HEK293 (cell line): ENCODE data around the gene FIBCD1.

ENCODE experiments used
- CTCF ChIA-PET: fragments of 350-600 bp; formaldehyde crosslinking; extraction: SDS; loops from one replicate; lab custom pipeline; 2021; ENCODE audit warnings: antibody characterized with exemption; lab: Yijun Ruan, JAX
- POLR2A ChIA-PET: fragments of 300-600 bp; formaldehyde crosslinking; extraction: SDS; loops from one replicate; lab custom pipeline; 2020; ENCODE audit warnings: antibody characterized with exemption, inconsistent platforms; lab: Yijun Ruan, JAX
- H3K27ac ChIP-seq: fragments of 200-500 bp; sonication (Bioruptor generic); 2 replicates; pipeline ENCODE4 v1.5.1; 2014; ENCODE audit warnings: low read depth, low read length, control low read depth, inconsistent platforms; ENCODE audit errors: extremely low read depth
- H3K36me3 ChIP-seq, 2 experiments: fragments of 200-500 bp in 1 of 2; sonication (Bioruptor generic) in 1 of 2; 1 replicate in 1 of 2; 2 replicates in 1 of 2; pipeline ENCODE4 v1.5.1; 2014 to 2017; ENCODE audit warnings: inconsistent platforms in 2 of 2, low read length in 2 of 2; ENCODE audit not compliant: control insufficient read depth in 2 of 2, insufficient read depth in 1 of 2
- H3K4me1 ChIP-seq: fragments of 200-500 bp; sonication (Bioruptor generic); 2 replicates; pipeline ENCODE4 v1.5.1; 2014; ENCODE audit warnings: mild to moderate bottlenecking, low read length, inconsistent platforms; ENCODE audit not compliant: control insufficient read depth, insufficient read depth
- H3K4me3 ChIP-seq: 2 replicates; pipeline ENCODE4 v1.5.1; 2011; ENCODE audit warnings: low read depth, mild to moderate bottlenecking, control low read depth, low read length, moderate library complexity
- H3K9me3 ChIP-seq: fragments of 200-500 bp; sonication (Bioruptor generic); 2 replicates; pipeline ENCODE4 v1.5.1; 2014; ENCODE audit warnings: low read depth, low read length, inconsistent platforms; ENCODE audit not compliant: control insufficient read depth, insufficient read depth
- ELK4 ChIP-seq: IDR thresholded peaks from 2 replicates; pipeline ENCODE4 v1.6.1; 2011; ENCODE audit warnings: mild to moderate bottlenecking, low read depth, low read length, borderline replicate concordance
- GLIS1 ChIP-seq: fragments of 450-650 bp; formaldehyde crosslinking; IDR thresholded peaks from 2 replicates; pipeline ENCODE4 v1.5.1; 2016; ENCODE audit warnings: missing biosample characterization, missing genetic modification characterization
- GLIS2 ChIP-seq: fragments of 450-650 bp; formaldehyde crosslinking; IDR thresholded peaks from 2 replicates; pipeline ENCODE4 v1.5.1; 2016; ENCODE audit warnings: missing biosample characterization, missing genetic modification characterization
- HIC1 ChIP-seq: fragments of 450-650 bp; formaldehyde crosslinking; IDR thresholded peaks from 2 replicates; pipeline ENCODE4 v1.5.1; 2016; ENCODE audit warnings: missing biosample characterization, missing genetic modification characterization
- KLF10 ChIP-seq: fragments of 450-650 bp; IDR thresholded peaks from 2 replicates; pipeline ENCODE4 v1.5.1; 2018; ENCODE audit warnings: missing biosample characterization, mild to moderate bottlenecking, missing genetic modification characterization
- OSR2 ChIP-seq: fragments of 450-650 bp; formaldehyde crosslinking; IDR thresholded peaks from 2 replicates; pipeline ENCODE4 v1.5.1; 2016; ENCODE audit warnings: missing biosample characterization, missing genetic modification characterization
- WT1 ChIP-seq: fragments of 450-650 bp; formaldehyde crosslinking; IDR thresholded peaks from 2 replicates; pipeline ENCODE4 v1.5.1; 2016; ENCODE audit warnings: missing biosample characterization, missing genetic modification characterization
- ZBTB20 ChIP-seq: fragments of 450-650 bp; formaldehyde crosslinking; IDR thresholded peaks from 2 replicates; pipeline ENCODE4 v1.5.1; 2016; ENCODE audit warnings: missing biosample characterization, missing genetic modification characterization
- ZBTB8A ChIP-seq: fragments of 450-650 bp; formaldehyde crosslinking; IDR thresholded peaks from 2 replicates; pipeline ENCODE4 v1.5.1; 2016; ENCODE audit warnings: missing biosample characterization, missing genetic modification characterization
- ZFP69B ChIP-seq: fragments of 450-650 bp; formaldehyde crosslinking; IDR thresholded peaks from 2 replicates; pipeline ENCODE4 v1.5.1; 2016; ENCODE audit warnings: missing biosample characterization, missing genetic modification characterization
- ZNF133 ChIP-seq: fragments of 450-650 bp; formaldehyde crosslinking; IDR thresholded peaks from 2 replicates; pipeline ENCODE4 v1.5.1; 2016; ENCODE audit warnings: missing biosample characterization, missing genetic modification characterization
- ZNF138 ChIP-seq: fragments of 450-650 bp; formaldehyde crosslinking; IDR thresholded peaks from 2 replicates; pipeline ENCODE4 v1.5.1; 2016; ENCODE audit warnings: missing biosample characterization, missing genetic modification characterization, borderline replicate concordance
- ZNF169 ChIP-seq: fragments of 450-650 bp; formaldehyde crosslinking; IDR thresholded peaks from 2 replicates; pipeline ENCODE4 v1.5.1; 2016; ENCODE audit warnings: missing biosample characterization, missing genetic modification characterization
- ZNF175 ChIP-seq: fragments of 450-650 bp; formaldehyde crosslinking; IDR thresholded peaks from 2 replicates; pipeline ENCODE4 v1.5.1; 2016; ENCODE audit warnings: missing biosample characterization, missing genetic modification characterization
- ZNF266 ChIP-seq: fragments of 450-650 bp; formaldehyde crosslinking; IDR thresholded peaks from 2 replicates; pipeline ENCODE4 v1.5.1; 2016; ENCODE audit warnings: missing biosample characterization, missing genetic modification characterization, low read depth
- ZNF350 ChIP-seq: fragments of 450-650 bp; formaldehyde crosslinking; IDR thresholded peaks from 2 replicates; pipeline ENCODE4 v1.5.0; 2017; ENCODE audit warnings: missing biosample characterization, mild to moderate bottlenecking, missing genetic modification characterization
- ZNF555 ChIP-seq: fragments of 450-650 bp; formaldehyde crosslinking; conservative IDR thresholded peaks from 2 replicates; pipeline ENCODE4 v1.5.1; 2017; ENCODE audit warnings: missing biosample characterization, mild to moderate bottlenecking, missing genetic modification characterization, inconsistent platforms
- ZNF629 ChIP-seq: fragments of 450-650 bp; formaldehyde crosslinking; IDR thresholded peaks from 2 replicates; pipeline ENCODE4 v1.5.1; 2017; ENCODE audit warnings: missing biosample characterization, missing genetic modification characterization
- ZNF645 ChIP-seq: fragments of 450-650 bp; formaldehyde crosslinking; IDR thresholded peaks from 2 replicates; pipeline ENCODE4; 2016; ENCODE audit warnings: missing biosample characterization, missing genetic modification characterization
- ZNF660 ChIP-seq: fragments of 450-650 bp; IDR thresholded peaks from 2 replicates; pipeline ENCODE4 v1.5.1; 2018; ENCODE audit warnings: missing biosample characterization, mild to moderate bottlenecking, missing genetic modification characterization
- ZNF747 ChIP-seq: fragments of 450-650 bp; formaldehyde crosslinking; IDR thresholded peaks from 2 replicates; pipeline ENCODE4 v1.5.1; 2016; ENCODE audit warnings: missing biosample characterization, missing genetic modification characterization
- ZNF768 ChIP-seq: fragments of 450-650 bp; formaldehyde crosslinking; IDR thresholded peaks from 2 replicates; pipeline ENCODE4 v1.5.1; 2018; ENCODE audit warnings: missing biosample characterization, mild to moderate bottlenecking, missing genetic modification characterization
- TF ChIP-seq, protein P1 (sequence below): fragments of 450-650 bp; formaldehyde crosslinking; IDR thresholded peaks from 2 replicates; pipeline ENCODE4 v1.5.1; 2016; ENCODE audit warnings: missing biosample characterization, missing genetic modification characterization

The FIBCD1 gene

GRCh38 chr9:130936285-130937117, 2.5 kb downstream of the FIBCD1 start (continued):
- TF ChIP-seq GLIS1 (tag by site-specific recombination) (peak; percentile 51), WT1 (tag by site-specific recombination) (no peak), ELK4 (no peak), ZNF629 (tag by site-specific recombination) (0 out of 2 replicates have a peak, but pooled peaks have one; percentile 10), ZNF169 (tag by site-specific recombination) (no peak), ZNF555 (tag by site-specific recombination) (no peak), ZNF660 (no peak), ZNF266 (tag by site-specific recombination) (no peak), ZFP69B (tag by site-specific recombination) (peak; percentile 16; the same call in 1 of the 2 replicates), ZNF350 (tag by site-specific recombination) (no peak), ZBTB20 (tag by site-specific recombination) (no peak)
- TF ChIP-seq, protein P1, sequence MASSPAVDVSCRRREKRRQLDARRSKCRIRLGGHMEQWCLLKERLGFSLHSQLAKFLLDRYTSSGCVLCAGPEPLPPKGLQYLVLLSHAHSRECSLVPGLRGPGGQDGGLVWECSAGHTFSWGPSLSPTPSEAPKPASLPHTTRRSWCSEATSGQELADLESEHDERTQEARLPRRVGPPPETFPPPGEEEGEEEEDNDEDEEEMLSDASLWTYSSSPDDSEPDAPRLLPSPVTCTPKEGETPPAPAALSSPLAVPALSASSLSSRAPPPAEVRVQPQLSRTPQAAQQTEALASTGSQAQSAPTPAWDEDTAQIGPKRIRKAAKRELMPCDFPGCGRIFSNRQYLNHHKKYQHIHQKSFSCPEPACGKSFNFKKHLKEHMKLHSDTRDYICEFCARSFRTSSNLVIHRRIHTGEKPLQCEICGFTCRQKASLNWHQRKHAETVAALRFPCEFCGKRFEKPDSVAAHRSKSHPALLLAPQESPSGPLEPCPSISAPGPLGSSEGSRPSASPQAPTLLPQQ = peak; percentile 26; the same call in 1 of the 2 replicates
- TF ChIP-seq, all 188 proteins: peak for 10

DNA sequence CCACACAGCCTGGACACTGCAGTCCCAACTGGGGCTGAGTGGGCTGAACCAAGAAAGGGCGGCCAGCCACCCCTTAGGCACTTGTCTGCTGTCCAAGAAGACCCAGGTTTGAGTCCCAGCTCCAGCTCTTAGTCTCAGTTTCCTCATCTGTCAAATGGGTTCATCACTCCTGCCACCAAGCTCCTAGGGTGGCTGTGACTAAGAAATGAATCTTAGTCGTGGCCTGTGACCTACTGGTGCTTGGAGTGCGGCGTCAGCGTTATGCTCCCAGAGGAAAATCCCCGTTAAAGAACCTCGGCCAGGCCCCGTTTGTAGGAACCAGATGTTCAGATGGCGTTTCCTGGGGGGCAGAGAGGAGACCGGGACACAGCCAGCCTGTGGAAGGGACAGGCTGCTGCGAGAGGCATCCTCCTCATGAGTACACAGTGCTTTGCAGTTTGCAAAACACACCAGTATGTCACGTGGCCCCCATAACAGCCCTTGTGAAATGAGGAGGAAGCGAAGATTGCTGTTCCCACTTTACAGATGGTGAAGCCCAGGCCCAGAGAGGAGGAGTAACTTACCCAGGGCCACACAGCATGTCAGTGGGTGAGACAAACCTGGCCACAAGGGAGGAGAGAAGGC, 3.3 kb downstream of the FIBCD1 start:
- CTCF ChIA-PET = interaction anchor here (1.1 to 2.9 kb wide), 8 partner anchors 8 to 234 kb away, joined by 3 to 25 read pairs (median 6); no protein-coding TSS in a partner anchor
- Histone ChIP-seq H3K27ac (no peak overlapping the region), H3K4me1 (no peaks in the 10 kb centered on the region), H3K36me3 (no peaks in the 10 kb centered on the region), H3K4me3 (no peak overlapping the region)
- POLR2A ChIA-PET = interaction anchor here (0.8 kb wide), 1 partner anchor 7 kb away, joined by 4 read pairs; no protein-coding TSS in a partner anchor
- TF ChIP-seq HIC1 (tag by site-specific recombination) (no peak), ZNF138 (no peak), ZNF133 (no peak), ZNF747 (tag by site-specific recombination) (no peak), OSR2 (no peak), ZNF660 (no peak), KLF10 (tag by site-specific recombination) (no peak), ZNF645 (no peak), ZBTB8A (tag by site-specific recombination) (0 out of 2 replicates have a peak, but pooled peaks have one; percentile 37), ZNF175 (tag by site-specific recombination) (no peak), ZNF768 (peak; percentile 92), GLIS2 (tag by site-specific recombination) (no peak)
- TF ChIP-seq, all 188 proteins: peak for 2
- H3K9me3 ChIP-seq = no peaks in the 10 kb centered on the region
